ENCODE results near the gene UBASH3B.

UBASH3B gene

GRCh38 chr11:122691549-122692150 is 36.1 kb downstream of the UBASH3B start:
- Histone ChIP-seq H3K4me3 (ENCODE audit: low read length, poor library complexity, severe bottlenecking) (peak overlapping the region; percentile 41), H4K20me1 (ENCODE audit: insufficient read depth, low read length, poor library complexity, severe bottlenecking) (no peaks in the 10 kb centered on the region), H3K36me3 (ENCODE audit: insufficient read depth, low read length) (peaks cover 21% of the 10 kb centered on the region; the same call in 1 of the 2 replicates), H3K9me2 (replicated peaks; ENCODE audit: low read depth, low read length) (no peaks in the 10 kb centered on the region), H3K79me2 (ENCODE audit: insufficient read depth, low read length) (peaks cover 84% of the 10 kb centered on the region), H3K4me2 (ENCODE audit: low read depth, low read length, poor library complexity, severe bottlenecking) (peak overlapping the region; percentile 63), H3K27me3 (ENCODE audit: insufficient read depth, low read length, poor library complexity, severe bottlenecking) (no peaks in the 10 kb centered on the region), H2AFZ (ENCODE audit: low read length) (no peak overlapping the region), H3F3A (ENCODE audit: low read depth) (peaks cover 10% of the 10 kb centered on the region), H3K9me3 (ENCODE audit: insufficient read depth, low read depth, low read length) (no peaks in the 10 kb centered on the region), H3K4me1 (ENCODE audit: insufficient read depth, low read length, poor library complexity, severe bottlenecking) (peaks cover 77% of the 10 kb centered on the region), H3K9ac (ENCODE audit: low read depth, low read length, poor library complexity, severe bottlenecking) (peak overlapping the region; percentile 81)
- TF ChIP-seq CTCF (conservative IDR thresholded peaks at IDR 0.05; ENCODE audit: low read length) (no peak), EZH2phosphoT487 (IDR thresholded peaks at IDR 0.05; ENCODE audit: borderline replicate concordance) (no peak)

- Histone ChIP-seq H3K9me3 (ENCODE audit: insufficient read depth, low read depth, low read length) (no peaks in the 10 kb centered on the region), H3K36me3 (ENCODE audit: insufficient read depth, low read length) (peaks cover 15% of the 10 kb centered on the region; the same call in 1 of the 2 replicates), H3K4me1 (ENCODE audit: insufficient read depth, low read length, poor library complexity, severe bottlenecking) (peaks cover 80% of the 10 kb centered on the region), H3K4me3 (ENCODE audit: low read length, poor library complexity, severe bottlenecking) (no peak overlapping the region), H4K20me1 (ENCODE audit: insufficient read depth, low read length, poor library complexity, severe bottlenecking) (no peaks in the 10 kb centered on the region), H3K27me3 (ENCODE audit: insufficient read depth, low read length, poor library complexity, severe bottlenecking) (no peaks in the 10 kb centered on the region), H3K9me2 (replicated peaks; ENCODE audit: low read depth, low read length) (no peaks in the 10 kb centered on the region), H3K4me2 (ENCODE audit: low read depth, low read length, poor library complexity, severe bottlenecking) (peak overlapping the region; percentile 63), H3K79me2 (ENCODE audit: insufficient read depth, low read length) (peaks cover 77% of the 10 kb centered on the region), H3K9ac (ENCODE audit: low read depth, low read length, poor library complexity, severe bottlenecking) (peak overlapping the region; percentile 81), H2AFZ (ENCODE audit: low read length) (no peak overlapping the region), H3F3A (ENCODE audit: low read depth) (peaks cover 17% of the 10 kb centered on the region)
- TF ChIP-seq CTCF (conservative IDR thresholded peaks at IDR 0.05; ENCODE audit: low read length) (no peak), EZH2phosphoT487 (IDR thresholded peaks at IDR 0.05; ENCODE audit: borderline replicate concordance) (no peak)
Measured at GRCh38 chr11:122692444-122692843, 36.9 kb downstream of the UBASH3B start.

DNA sequence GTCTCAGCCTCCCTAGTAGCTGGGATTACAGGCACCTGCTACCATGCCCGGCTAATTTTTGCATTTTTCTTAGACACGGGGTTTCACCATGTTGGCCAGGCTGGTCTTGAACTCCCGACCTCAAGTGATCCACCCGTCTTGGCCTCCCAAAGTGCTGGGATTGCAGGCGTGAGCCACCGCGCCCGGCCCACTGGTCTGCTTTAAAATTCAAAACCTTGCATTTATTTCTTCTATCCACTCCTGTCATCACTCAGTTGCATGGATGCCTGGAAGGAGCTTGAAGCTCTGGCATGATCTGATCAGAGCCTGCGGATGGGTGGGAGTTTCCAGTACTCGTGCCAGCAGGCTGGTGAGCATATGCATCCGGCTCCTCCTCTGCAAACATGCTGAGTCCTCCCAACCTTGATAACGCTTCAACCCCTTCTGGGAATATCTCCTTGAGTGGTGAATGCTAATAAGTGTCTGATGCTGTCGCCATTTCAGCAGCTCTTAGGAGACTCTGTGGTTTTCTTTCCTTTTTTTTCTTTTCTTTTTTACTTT is 39.6 kb downstream of the UBASH3B start:
- Histone ChIP-seq H3K27me3 (ENCODE audit: insufficient read depth, low read length, poor library complexity, severe bottlenecking) (no peaks in the 10 kb centered on the region), H3F3A (ENCODE audit: low read depth) (peaks cover 27% of the 10 kb centered on the region), H3K4me3 (ENCODE audit: low read length, poor library complexity, severe bottlenecking) (no peak overlapping the region), H4K20me1 (ENCODE audit: insufficient read depth, low read length, poor library complexity, severe bottlenecking) (no peaks in the 10 kb centered on the region), H3K9me2 (replicated peaks; ENCODE audit: low read depth, low read length) (no peaks in the 10 kb centered on the region), H3K9me3 (ENCODE audit: insufficient read depth, low read depth, low read length) (no peaks in the 10 kb centered on the region), H2AFZ (ENCODE audit: low read length) (no peak overlapping the region), H3K36me3 (ENCODE audit: insufficient read depth, low read length) (peaks cover 8% of the 10 kb centered on the region; the same call in 1 of the 2 replicates), H3K79me2 (ENCODE audit: insufficient read depth, low read length) (peaks cover 78% of the 10 kb centered on the region), H3K4me1 (ENCODE audit: insufficient read depth, low read length, poor library complexity, severe bottlenecking) (peaks cover 89% of the 10 kb centered on the region), H3K4me2 (ENCODE audit: low read depth, low read length, poor library complexity, severe bottlenecking) (peak overlapping the region; percentile 24), H3K9ac (ENCODE audit: low read depth, low read length, poor library complexity, severe bottlenecking) (peak overlapping the region; percentile 92)
- TF ChIP-seq CTCF (conservative IDR thresholded peaks at IDR 0.05; ENCODE audit: low read length) (no peak), EZH2phosphoT487 (IDR thresholded peaks at IDR 0.05; ENCODE audit: borderline replicate concordance) (no peak)
